Measurements from ENCODE around the gene TNFAIP8.

TNFAIP8 gene

GRCh38 chr5:119365847-119366539 is 10.2 kb downstream of the TNFAIP8 start:
- no peak for DNase-seq (ENCODE audit: low read depth in 1 of 2, low spot score in 1 of 2)

- no peak for DNase-seq (ENCODE audit: low read depth in 1 of 2, low spot score in 1 of 2)
These were observed 10.7 kb downstream of the TNFAIP8 start for GRCh38 chr5:119366540-119366881.

DNA sequence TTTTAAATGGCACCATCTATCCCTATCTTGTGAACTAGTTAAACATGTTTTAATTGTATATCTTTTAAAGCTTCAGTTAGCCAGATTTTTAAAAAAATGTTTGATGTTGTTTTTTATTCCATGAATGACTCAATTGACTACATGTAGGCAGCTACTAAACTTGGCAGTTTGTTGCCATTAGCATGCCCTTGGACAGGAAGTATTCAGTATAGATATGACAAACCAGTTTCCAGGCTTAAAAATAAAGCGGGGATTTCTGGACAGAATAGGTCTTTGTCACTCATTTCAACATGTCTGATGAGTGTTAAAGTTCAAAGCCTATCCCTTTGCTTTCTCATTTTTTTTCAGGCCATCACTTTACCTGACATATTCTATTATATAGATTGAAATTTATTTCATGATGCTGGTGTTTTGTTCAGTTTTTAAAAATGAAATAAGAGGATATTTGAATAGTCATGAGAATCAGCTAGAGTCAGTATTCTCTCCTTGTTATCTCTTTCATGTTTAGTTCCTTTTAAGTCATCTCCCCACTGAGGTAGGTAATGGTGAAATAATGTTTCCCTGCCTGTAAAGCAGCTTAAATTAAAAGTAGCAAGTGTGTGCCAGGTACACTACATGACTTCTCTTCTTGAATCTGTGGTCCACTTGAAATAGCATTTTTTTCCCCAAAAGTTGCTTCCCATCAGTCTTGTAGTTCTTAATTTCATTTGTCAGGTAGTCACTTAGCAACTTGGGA is 11.9 kb downstream of the TNFAIP8 start:
- no peak for DNase-seq (ENCODE audit: low read depth in 1 of 2, low spot score in 1 of 2)

- DNase-seq (ENCODE audit: low read depth in 1 of 2, low spot score in 1 of 2), result no peak
These were observed 12.4 kb downstream of the TNFAIP8 start for GRCh38 chr5:119368238-119368630.

DNA sequence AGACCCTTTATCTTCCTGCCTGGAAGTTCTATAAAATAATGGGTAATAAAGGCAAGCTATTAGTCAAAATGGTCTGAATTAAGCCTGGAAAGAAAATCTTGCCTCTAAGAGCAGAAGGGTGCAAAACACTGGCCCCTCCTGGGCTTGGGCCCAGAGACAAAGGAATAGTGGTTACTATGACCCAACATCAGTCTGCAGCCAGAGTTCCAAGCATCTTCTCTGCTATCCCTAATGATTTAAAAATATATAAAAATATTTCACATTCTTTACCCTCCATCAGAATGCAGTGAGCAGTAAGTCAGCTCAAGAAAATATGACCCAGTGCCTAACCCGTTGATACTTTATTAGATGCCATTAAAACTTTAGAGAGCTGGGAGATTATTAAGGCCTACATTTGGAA is 14.7 kb downstream of the TNFAIP8 start:
- DNase-seq (ENCODE audit: low read depth in 1 of 2, low spot score in 1 of 2), result no peak

DNA sequence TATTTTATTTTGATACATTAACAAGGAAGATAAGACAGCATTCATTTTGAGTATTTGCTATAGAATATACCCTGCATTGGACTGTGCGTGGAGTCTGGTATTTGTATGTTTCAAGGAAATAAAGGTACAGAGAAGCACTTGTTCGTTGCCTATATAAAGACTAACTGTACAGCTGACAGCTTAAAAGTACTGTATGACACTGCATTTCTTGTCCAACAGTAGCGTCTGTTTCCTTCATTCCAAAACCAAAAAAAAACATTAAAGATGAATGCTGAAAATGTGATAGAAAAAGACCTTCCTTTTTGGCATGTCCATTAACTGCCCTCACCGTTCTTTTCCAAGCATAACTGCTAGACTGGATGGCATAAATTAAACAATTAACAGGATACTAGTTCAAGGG is 15.3 kb downstream of the TNFAIP8 start:
- DNase-seq (ENCODE audit: low read depth in 1 of 2, low spot score in 1 of 2), result no peak

- DNase-seq (ENCODE audit: low read depth in 1 of 2, low spot score in 1 of 2), result no peak
These were observed 17.6 kb downstream of the TNFAIP8 start for GRCh38 chr5:119373449-119373858.

GRCh38 chr5:119374901-119375300 is 19.1 kb downstream of the TNFAIP8 start:
- DNase-seq (ENCODE audit: low read depth in 1 of 2, low spot score in 1 of 2), result no peak

GRCh38 chr5:119377066-119377465 is 21.2 kb downstream of the TNFAIP8 start:
- no peak for DNase-seq (ENCODE audit: low read depth in 1 of 2, low spot score in 1 of 2)

GRCh38 chr5:119378075-119378700 is 22.4 kb downstream of the TNFAIP8 start:
- DNase-seq (ENCODE audit: low read depth in 1 of 2, low spot score in 1 of 2), result no peak

DNA sequence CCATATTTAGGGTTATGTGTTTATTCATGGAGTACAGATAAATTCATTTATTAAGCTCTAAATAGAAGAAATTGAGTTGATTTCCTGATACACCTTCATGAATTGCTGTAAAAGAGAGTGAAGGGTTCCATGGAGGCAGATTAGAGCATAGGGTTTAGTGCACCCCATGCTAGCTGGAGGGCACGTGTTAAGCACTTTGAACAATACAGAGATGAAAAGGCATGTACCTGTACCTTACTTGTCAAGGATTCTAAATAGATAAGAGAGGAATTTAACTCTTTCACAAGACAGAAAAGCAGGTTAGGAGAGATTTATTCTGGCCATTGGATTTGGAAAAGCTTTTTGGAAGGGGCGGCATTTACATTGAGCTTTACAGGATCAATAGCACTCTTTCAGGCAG is 23.3 kb downstream of the TNFAIP8 start:
- no peak for DNase-seq (ENCODE audit: low read depth in 1 of 2, low spot score in 1 of 2)

GRCh38 chr5:119379942-119380547 is 24.2 kb downstream of the TNFAIP8 start:
- DNase-seq (ENCODE audit: low read depth in 1 of 2, low spot score in 1 of 2), result no peak

DNA sequence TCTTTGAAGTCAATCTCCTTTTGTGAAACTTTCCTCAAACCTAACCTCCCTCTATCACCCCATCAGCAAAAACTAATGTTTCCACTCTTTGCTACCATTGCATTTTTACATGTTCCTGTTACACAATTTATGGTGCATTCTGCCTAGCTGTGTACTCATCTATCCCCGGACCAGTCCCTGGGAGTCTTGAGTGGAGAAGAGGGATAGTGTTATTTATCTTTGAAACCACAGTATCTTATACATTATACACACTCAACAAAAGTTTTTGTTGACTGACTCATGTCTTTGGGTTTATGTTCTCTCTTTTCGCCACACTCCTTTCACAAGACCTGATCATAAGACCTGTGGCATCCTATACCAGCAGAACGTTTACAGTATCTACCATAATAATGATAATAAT is 26.4 kb downstream of the TNFAIP8 start:
- no peak for DNase-seq (ENCODE audit: low read depth in 1 of 2, low spot score in 1 of 2)

- DNase-seq (ENCODE audit: low read depth in 1 of 2, low spot score in 1 of 2), result no peak
These were observed 27.2 kb downstream of the TNFAIP8 start for GRCh38 chr5:119383008-119383407.

DNA sequence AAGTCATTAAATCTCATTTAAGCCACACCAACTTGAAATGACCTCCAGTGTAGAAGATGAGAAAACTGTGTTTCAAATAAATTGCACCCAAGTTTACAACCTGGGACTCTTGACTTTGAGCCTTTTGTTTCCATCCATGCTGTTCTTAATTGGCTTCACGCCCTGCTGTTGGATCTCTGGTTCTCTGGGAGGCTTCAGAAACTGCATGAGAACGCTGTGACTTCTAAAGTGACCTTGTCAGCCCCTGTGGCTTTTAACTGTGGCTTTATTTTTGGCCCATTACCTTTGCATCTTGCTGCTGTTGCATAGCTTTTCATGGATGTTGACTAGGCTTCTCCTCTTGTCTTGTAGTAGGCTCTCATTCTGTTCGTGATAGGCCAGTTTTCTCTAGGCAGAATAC is 29.3 kb downstream of the TNFAIP8 start:
- DNase-seq (ENCODE audit: low read depth in 1 of 2, low spot score in 1 of 2), result no peak

DNA sequence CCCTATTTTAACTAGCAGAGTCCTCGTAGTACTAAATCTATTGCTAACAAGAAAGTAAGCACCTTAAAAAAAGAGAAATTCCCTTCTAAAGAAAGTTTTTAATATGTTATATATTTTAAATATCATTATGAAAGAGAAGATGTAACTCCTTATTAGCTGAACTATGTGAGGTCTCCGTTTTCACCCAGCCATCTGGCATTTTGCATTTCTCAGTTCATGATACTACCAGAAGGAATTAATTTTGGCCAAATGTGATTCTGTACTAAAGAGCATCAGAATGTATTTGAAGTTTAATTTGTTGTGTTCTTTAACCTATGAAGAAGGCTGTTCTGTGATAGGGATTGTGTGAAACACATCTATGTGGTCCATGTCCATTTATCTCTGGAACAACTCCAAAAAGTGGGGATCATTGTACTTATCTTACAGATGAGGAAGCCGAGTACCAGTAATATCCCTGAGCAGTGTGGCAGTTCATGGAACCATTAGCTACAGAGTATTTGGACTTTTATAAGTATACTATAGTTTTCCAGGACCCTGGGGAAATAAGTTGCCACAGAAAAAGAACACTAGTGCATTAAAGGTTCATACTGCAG is 29.8 kb downstream of the TNFAIP8 start:
- no peak for DNase-seq (ENCODE audit: low read depth in 1 of 2, low spot score in 1 of 2)

- DNase-seq (ENCODE audit: low read depth in 1 of 2, low spot score in 1 of 2), result no peak
These were observed 31.0 kb downstream of the TNFAIP8 start for GRCh38 chr5:119386596-119387344.

- DNase-seq (ENCODE audit: low read depth in 1 of 2, low spot score in 1 of 2), result no peak
These were observed 32.3 kb downstream of the TNFAIP8 start for GRCh38 chr5:119387945-119388618.

DNA sequence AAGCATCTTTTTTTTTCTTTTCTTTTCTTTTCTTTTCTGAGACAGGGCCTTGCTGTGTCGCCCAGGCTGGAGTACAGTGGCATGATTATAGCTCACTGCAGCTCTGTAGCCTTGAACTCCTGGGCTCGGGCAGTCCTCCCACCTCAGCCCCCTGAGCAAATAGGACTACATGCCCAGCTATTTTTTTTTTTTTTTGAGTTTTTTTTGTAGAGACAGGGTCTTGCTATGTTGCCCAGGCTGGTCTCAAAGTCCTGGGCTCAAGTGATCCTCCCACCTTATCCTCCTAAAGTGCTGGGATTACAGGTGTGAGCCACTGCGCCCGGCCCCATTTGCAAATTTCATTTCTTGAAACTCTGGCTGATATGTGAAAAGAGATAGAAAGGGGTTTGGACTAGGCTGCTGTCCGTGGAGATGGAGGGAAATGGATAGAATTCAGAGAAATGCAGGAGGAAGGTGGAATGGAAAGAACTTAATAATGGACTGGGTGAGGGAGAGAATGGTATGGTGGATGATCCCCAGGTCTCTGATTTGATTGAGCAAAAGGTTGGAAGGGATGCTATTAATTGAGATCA is 32.9 kb downstream of the TNFAIP8 start:
- DNase-seq (ENCODE audit: low read depth in 1 of 2, low spot score in 1 of 2), result no peak
